Parathyroid adenoma (tissue), 2 donors: ENCODE data around the gene WIPF3.

Experiments used
- H2AFZ ChIP-seq: fragments of 300-600 bp; sonication (generic); one replicate; pipeline ENCODE4 v1.7.0; 2017; ENCODE audit warnings: antibody characterized with exemption, mild to moderate bottlenecking
- H3K27ac ChIP-seq: fragments of 300-600 bp; sonication (generic); one replicate; pipeline ENCODE4 v1.7.0; 2017
- H3K27me3 ChIP-seq: fragments of 300-600 bp; sonication (generic); one replicate; pipeline ENCODE4 v1.7.0; 2017; ENCODE audit warnings: low read length; ENCODE audit not compliant: control insufficient read depth, insufficient read depth
- H3K36me3 ChIP-seq: fragments of 300-600 bp; sonication (generic); one replicate; pipeline ENCODE4 v1.7.0; 2017; ENCODE audit warnings: low read length; ENCODE audit not compliant: control insufficient read depth, insufficient read depth
- H3K4me1 ChIP-seq: fragments of 300-600 bp; sonication (generic); one replicate; pipeline ENCODE4 v1.7.0; 2017; ENCODE audit warnings: control low read depth
- H3K4me2 ChIP-seq: fragments of 300-600 bp; sonication (generic); one replicate; pipeline ENCODE4 v1.7.0; 2017; ENCODE audit warnings: low read length
- H3K4me3 ChIP-seq: fragments of 300-600 bp; sonication (generic); one replicate; pipeline ENCODE4 v1.7.0; 2017; ENCODE audit warnings: low read depth, low read length
- H3K79me2 ChIP-seq: fragments of 300-600 bp; sonication (generic); one replicate; pipeline ENCODE4 v1.7.0; 2017; ENCODE audit warnings: control low read depth
- H3K9ac ChIP-seq: fragments of 300-600 bp; sonication (generic); one replicate; pipeline ENCODE4 v1.7.0; 2017; ENCODE audit warnings: mild to moderate bottlenecking
- H3K9me3 ChIP-seq: fragments of 300-600 bp; sonication (generic); one replicate; pipeline ENCODE4 v1.7.0; 2017; ENCODE audit warnings: low read length; ENCODE audit not compliant: control insufficient read depth
- TF ChIP-seq, protein P1 (sequence below): fragments of 300-600 bp; sonication (generic); IDR thresholded peaks from one replicate; pipeline ENCODE4 v1.7.0; 2017; ENCODE audit warnings: antibody characterized with exemption, mild to moderate bottlenecking
- donor health status: primary hyperparathyroidism.

Gene WIPF3

DNA sequence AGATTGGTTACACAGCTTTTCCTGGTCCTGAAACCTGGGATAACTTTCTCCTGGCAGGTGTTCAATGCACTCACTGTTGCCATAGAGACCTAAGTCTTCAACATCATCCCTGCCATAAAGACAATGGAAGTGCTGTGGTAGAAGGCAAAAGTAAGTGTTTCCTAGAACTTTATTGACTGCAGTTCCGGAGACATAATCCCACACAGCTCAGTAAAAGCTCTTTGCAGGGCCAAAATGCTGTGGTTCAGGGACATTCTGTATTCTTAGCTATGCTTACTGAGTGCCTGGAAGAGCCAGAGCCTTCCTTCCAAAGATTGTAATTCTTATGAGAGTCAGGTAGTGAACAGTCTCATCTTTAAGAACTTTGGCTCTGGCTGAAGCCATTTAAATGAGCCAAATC, 5.3 kb downstream of the WIPF3 start:
- Histone ChIP-seq H3K4me3 (no peak overlapping the region), H3K9me3 (no peaks in the 10 kb centered on the region), H3K4me2 (no peak overlapping the region), H3K9ac (no peak overlapping the region), H3K36me3 (no peaks in the 10 kb centered on the region), H2AFZ (no peak overlapping the region), H3K4me1 (no peaks in the 10 kb centered on the region), H3K27me3 (no peaks in the 10 kb centered on the region), H3K79me2 (no peaks in the 10 kb centered on the region), H3K27ac (no peak overlapping the region)
- TF ChIP-seq, protein P1, sequence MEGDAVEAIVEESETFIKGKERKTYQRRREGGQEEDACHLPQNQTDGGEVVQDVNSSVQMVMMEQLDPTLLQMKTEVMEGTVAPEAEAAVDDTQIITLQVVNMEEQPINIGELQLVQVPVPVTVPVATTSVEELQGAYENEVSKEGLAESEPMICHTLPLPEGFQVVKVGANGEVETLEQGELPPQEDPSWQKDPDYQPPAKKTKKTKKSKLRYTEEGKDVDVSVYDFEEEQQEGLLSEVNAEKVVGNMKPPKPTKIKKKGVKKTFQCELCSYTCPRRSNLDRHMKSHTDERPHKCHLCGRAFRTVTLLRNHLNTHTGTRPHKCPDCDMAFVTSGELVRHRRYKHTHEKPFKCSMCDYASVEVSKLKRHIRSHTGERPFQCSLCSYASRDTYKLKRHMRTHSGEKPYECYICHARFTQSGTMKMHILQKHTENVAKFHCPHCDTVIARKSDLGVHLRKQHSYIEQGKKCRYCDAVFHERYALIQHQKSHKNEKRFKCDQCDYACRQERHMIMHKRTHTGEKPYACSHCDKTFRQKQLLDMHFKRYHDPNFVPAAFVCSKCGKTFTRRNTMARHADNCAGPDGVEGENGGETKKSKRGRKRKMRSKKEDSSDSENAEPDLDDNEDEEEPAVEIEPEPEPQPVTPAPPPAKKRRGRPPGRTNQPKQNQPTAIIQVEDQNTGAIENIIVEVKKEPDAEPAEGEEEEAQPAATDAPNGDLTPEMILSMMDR = no peak

DNA sequence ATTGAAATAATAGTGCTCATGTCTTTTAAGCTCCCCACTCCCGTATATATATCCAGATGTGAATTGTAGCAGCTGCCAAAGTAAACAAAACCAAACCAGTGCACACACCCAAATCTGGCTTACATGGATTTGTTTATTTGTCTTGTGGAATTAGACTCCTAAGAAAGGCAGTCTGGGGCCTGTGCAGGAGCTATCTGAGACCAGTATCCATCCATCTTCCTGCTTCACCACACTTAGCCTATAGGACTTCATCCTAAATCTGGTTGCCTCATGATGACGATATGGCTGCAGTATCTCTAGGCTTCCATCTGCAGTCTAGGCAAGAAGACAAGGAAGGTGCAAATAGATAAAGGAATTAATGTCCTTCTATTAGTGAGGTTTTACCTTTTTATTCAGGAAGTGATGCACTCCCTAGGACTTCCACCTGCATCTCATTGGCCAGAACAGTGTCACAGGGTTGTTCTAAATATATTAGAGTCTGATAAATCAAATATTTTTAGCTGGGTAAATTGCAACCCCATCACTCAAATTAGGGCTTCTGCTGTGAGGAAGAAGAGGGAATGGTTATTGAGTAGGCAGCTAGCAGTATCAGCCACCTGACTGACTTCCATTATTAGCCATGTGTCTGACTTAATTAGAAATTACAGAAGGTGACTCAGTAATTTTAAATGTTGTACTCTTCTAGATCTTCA, 6.0 kb downstream of the WIPF3 start:
- H3K36me3 ChIP-seq = no peaks in the 10 kb centered on the region
- no peaks in the 10 kb centered on the region for H3K4me1 ChIP-seq
- H3K9ac ChIP-seq = no peak overlapping the region
- H3K27me3 ChIP-seq = no peaks in the 10 kb centered on the region
- H3K79me2 ChIP-seq = no peaks in the 10 kb centered on the region
- H3K4me3 ChIP-seq = no peak overlapping the region
- no peak overlapping the region for H3K27ac ChIP-seq
- no peaks in the 10 kb centered on the region for H3K9me3 ChIP-seq
- TF ChIP-seq, protein P1 = no peak
- H2AFZ ChIP-seq = no peak overlapping the region
- H3K4me2 ChIP-seq = no peak overlapping the region

DNA sequence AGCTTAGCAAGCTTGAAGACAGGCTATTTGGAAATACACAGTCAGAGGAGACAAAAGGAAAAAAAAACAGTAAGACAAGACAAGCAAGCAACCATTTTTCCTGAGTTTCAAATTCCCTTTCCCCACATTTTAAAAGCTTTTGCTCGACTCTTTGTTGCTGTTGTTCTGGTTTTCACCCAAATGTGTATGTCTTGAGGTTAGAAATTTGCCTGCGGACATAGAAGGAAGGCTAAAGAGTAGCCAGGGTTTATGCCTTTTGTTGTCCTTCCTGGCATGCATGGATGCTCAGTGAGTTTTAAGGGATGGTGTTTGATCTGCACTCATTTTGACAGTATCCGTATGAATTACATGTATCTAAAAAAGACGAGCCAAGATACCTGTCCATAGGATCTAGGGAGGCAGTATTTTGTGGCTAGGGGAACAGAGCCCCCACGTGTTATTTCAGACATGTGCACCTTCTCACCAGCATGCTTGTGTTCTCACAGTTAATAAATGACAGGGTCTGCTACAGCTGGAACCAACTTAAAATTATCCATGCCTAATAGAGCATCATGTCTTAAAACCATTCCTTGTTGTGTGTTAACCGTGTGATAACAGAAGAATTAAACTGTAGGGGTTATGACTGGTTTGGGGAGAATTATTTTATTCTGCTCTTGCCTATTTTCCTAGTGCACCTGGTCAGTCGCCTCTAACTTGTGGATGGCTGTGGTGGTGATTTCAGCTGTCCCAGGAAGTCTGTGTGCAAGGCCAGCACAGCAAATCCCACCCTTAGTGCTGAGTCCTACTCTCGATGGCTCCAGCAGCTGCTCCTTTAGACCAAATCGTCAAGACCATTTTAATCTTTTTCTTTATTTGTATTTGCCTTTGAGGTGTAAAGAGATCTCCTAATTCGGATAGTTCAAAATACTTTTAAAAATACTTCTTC, 9.1 kb downstream of the WIPF3 start:
- Histone ChIP-seq H3K9me3 (no peaks in the 10 kb centered on the region), H3K4me1 (no peaks in the 10 kb centered on the region), H3K79me2 (no peaks in the 10 kb centered on the region), H3K27me3 (no peaks in the 10 kb centered on the region), H3K27ac (no peak overlapping the region), H3K9ac (no peak overlapping the region), H3K4me2 (no peak overlapping the region), H2AFZ (no peak overlapping the region), H3K4me3 (no peak overlapping the region), H3K36me3 (no peaks in the 10 kb centered on the region)
- TF ChIP-seq, protein P1 = no peak

DNA sequence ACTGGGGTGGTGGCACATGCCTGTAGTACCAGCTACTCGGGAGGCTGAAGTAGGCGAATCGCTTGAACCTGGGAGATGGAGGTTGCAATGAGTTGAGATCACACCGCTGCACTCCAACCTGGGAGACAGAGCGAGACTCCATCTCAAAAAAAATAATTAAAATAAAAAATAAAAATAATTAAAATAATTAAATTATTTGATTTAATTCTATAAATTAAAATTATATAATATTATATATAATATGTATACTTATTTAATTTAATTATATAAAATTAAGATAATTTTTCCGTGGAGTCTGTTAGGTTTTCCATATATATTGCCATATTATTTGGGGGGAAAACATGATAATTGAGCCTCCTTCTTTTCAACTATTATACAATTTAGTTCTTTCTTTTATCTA, 12.0 kb downstream of the WIPF3 start:
- no peaks in the 10 kb centered on the region for H3K27me3 ChIP-seq
- H3K4me2 ChIP-seq = no peak overlapping the region
- no peaks in the 10 kb centered on the region for H3K36me3 ChIP-seq
- H2AFZ ChIP-seq = no peak overlapping the region
- H3K4me3 ChIP-seq = no peak overlapping the region
- H3K9ac ChIP-seq = no peak overlapping the region
- TF ChIP-seq, protein P1 = no peak
- no peak overlapping the region for H3K27ac ChIP-seq
- no peaks in the 10 kb centered on the region for H3K9me3 ChIP-seq
- H3K79me2 ChIP-seq = no peaks in the 10 kb centered on the region
- no peaks in the 10 kb centered on the region for H3K4me1 ChIP-seq
